Naive thymus-derived CD8-positive, alpha-beta T cell (primary cell): ENCODE data around the gene DDX5. TPM values are rescaled to one million over a fixed set of nuclear protein-coding genes. Genes with fewer than 3 reads are reported as not detected.

ENCODE experiments used
- ATAC-seq, 2 donors: fragments of 150-1000 bp; cut with Tn5 transposase in 1 of 2; sonication (Bioruptor Pico), chemical (Tn5 transposase) in 1 of 2; 1 replicate in 1 of 2; 2 replicates in 1 of 2; pipeline ENCODE4 v1.10.0; 2021; ENCODE audit warnings: mild to moderate bottlenecking in 2 of 2, moderate library complexity in 2 of 2
- POLR2A ChIA-PET: fragments of 350-600 bp; sonication (Branson Sonifier 250); formaldehyde crosslinking; loops from one replicate; lab custom pipeline; 2021; ENCODE audit warnings: antibody characterized with exemption; lab: Charles Lee
- DNase-seq, 10 donors: peaks; one replicate each; pipeline versions ENCODE4 v3.0.0 to v3.0.0-alpha.2; 2020 to 2022
- H3K27ac Mint-ChIP-seq, 10 donors: one replicate each; pipeline ENCODE4 v1.8.0; 2020 to 2022; ENCODE audit warnings: mild to moderate bottlenecking in 10 of 10, mixed read lengths in 10 of 10, moderate library complexity in 4 of 10, inconsistent platforms in 1 of 10
- H3K27me3 Mint-ChIP-seq, 5 donors: one replicate each; pipeline ENCODE4 v1.8.0; 2021 to 2022; ENCODE audit warnings: mixed read lengths in 5 of 5
- H3K36me3 Mint-ChIP-seq, 3 donors: one replicate each; pipeline ENCODE4 v1.8.0; 2020 to 2022; ENCODE audit warnings: mixed read lengths in 3 of 3, mild to moderate bottlenecking in 2 of 3, inconsistent platforms in 1 of 3
- H3K4me1 Mint-ChIP-seq, 4 donors: one replicate each; pipeline ENCODE4 v1.8.0; 2021 to 2022; ENCODE audit warnings: mixed read lengths in 4 of 4
- H3K4me3 Mint-ChIP-seq, 10 donors: one replicate each; pipeline ENCODE4 v1.8.0; 2020 to 2022; ENCODE audit warnings: mild to moderate bottlenecking in 10 of 10, mixed read lengths in 10 of 10, moderate library complexity in 6 of 10, inconsistent platforms in 1 of 10
- H3K9me3 Mint-ChIP-seq, 9 donors: one replicate each; pipeline ENCODE4 v1.8.0; 2020 to 2022; ENCODE audit warnings: mixed read lengths in 9 of 9, mild to moderate bottlenecking in 3 of 9, inconsistent platforms in 1 of 9, moderate library complexity in 1 of 9
- polyA plus RNA-seq, 3 donors: library from polyadenylated mRNA; unstranded; fragments of 300-500 nt; fragmentation: Illumina TruSeq; gene quantifications; one replicate each; pipeline ENCODE4 v1.2.3, GENCODE V29; 2021
- total RNA-seq, 8 experiments: library from RNA in 2 of 8; stranded (reverse) in 2 of 8; gene quantifications; one replicate each; pipeline ENCODE4 v1.2.3 and lab custom pipeline; 2021 to 2026

DDX5 gene
- total and polyA plus RNA-seq, 5 experiments from 2014 or later: 1,055 to 2,312 (median 1,400) TPM

- POLR2A ChIA-PET: interaction anchor here (0.6 to 1.2 kb wide), 3 partner anchors 8 to 113 kb away, joined by 3 to 4 read pairs (median 4); partner anchors contain the start of gene DDX5
- Mint-ChIP-seq H3K4me3 (no peak overlapping the region), H3K27me3 (no peaks in the 10 kb centered on the region), H3K27ac (peak overlapping the region in 9 of 10 donors; percentile 23 to 74 (median 56)), H3K9me3 (no peaks in the 10 kb centered on the region), H3K4me1 (peaks cover 0 to 9% (median under 1%) of the 10 kb centered on the region in 4 donors), H3K36me3 (peaks cover 8 to 95% (median 24%) of the 10 kb centered on the region in 3 donors)
- peak in 1 of 2 donors; percentile 38 for ATAC-seq
- DNase-seq: no peak
These were observed 28.1 kb upstream of the DDX5 start for GRCh38 chr17:64534187-64534586.

- Mint-ChIP-seq H3K9me3 (no peaks in the 10 kb centered on the region), H3K27me3 (no peaks in the 10 kb centered on the region), H3K4me3 (no peak overlapping the region), H3K27ac (peak overlapping the region in 8 of 10 donors; percentile 30 to 81 (median 66)), H3K36me3 (peaks cover 9 to 97% (median 25%) of the 10 kb centered on the region in 3 donors), H3K4me1 (peaks cover 0 to 5% (median under 1%) of the 10 kb centered on the region in 4 donors)
- DNase-seq: no peak
- POLR2A ChIA-PET: interaction anchor here (1.0 to 1.2 kb wide), 2 partner anchors 9 to 28 kb away, joined by 3 to 4 read pairs; partner anchors contain the start of gene DDX5
- no peak for ATAC-seq
These were observed 27.7 kb upstream of the DDX5 start for GRCh38 chr17:64533784-64534183.

- no peak for DNase-seq
- Mint-ChIP-seq H3K9me3 (no peaks in the 10 kb centered on the region), H3K4me1 (no peaks in the 10 kb centered on the region), H3K27me3 (no peaks in the 10 kb centered on the region), H3K4me3 (no peak overlapping the region), H3K27ac (peak overlapping the region in 2 of 10 donors; percentile 19 to 56), H3K36me3 (peaks cover 9 to 99% (median 28%) of the 10 kb centered on the region in 3 donors)
- POLR2A ChIA-PET: interaction anchor here (0.7 kb wide), 1 partner anchor 25 kb away, joined by 3 read pairs; the partner anchor contains the start of gene CEP95
- ATAC-seq: no peak
These were observed 26.3 kb upstream of the DDX5 start for GRCh38 chr17:64532409-64532808.

- POLR2A ChIA-PET: no interaction called here
- H3K4me1 Mint-ChIP-seq: peaks cover 0 to 3% (median under 1%) of the 10 kb centered on the region in 4 donors
- H3K27ac Mint-ChIP-seq: no peak overlapping the region
- no peak for ATAC-seq
- peaks cover 11 to 99% (median 28%) of the 10 kb centered on the region in 3 donors for H3K36me3 Mint-ChIP-seq
- no peaks in the 10 kb centered on the region for H3K27me3 Mint-ChIP-seq
- no peaks in the 10 kb centered on the region for H3K9me3 Mint-ChIP-seq
- H3K4me3 Mint-ChIP-seq: no peak overlapping the region
- DNase-seq: no peak
These were observed 25.9 kb upstream of the DDX5 start for GRCh38 chr17:64531955-64532371.

- Mint-ChIP-seq H3K9me3 (no peaks in the 10 kb centered on the region), H3K4me3 (no peak overlapping the region), H3K36me3 (peaks cover 19 to 96% (median 37%) of the 10 kb centered on the region in 3 donors), H3K27ac (peak overlapping the region in 1 of 10 donors; percentile 3), H3K4me1 (peaks cover 0 to 6% (median 3%) of the 10 kb centered on the region in 4 donors), H3K27me3 (no peaks in the 10 kb centered on the region)
- no peak for DNase-seq
- POLR2A ChIA-PET: no interaction called here
- ATAC-seq: no peak
These were observed 23.1 kb upstream of the DDX5 start for GRCh38 chr17:64529221-64529620.

GRCh38 chr17:64527914-64528313, 21.8 kb upstream of the DDX5 start:
- Mint-ChIP-seq H3K27ac (peak overlapping the region in 1 of 10 donors; percentile 35), H3K4me1 (peaks cover 0 to 12% (median 4%) of the 10 kb centered on the region in 4 donors), H3K27me3 (no peaks in the 10 kb centered on the region), H3K36me3 (peaks cover 19 to 94% (median 40%) of the 10 kb centered on the region in 3 donors), H3K4me3 (no peak overlapping the region), H3K9me3 (no peaks in the 10 kb centered on the region)
- ATAC-seq (no peak), DNase-seq (no peak)
- POLR2A ChIA-PET: no interaction called here

GRCh38 chr17:64520359-64520758, 14.3 kb upstream of the DDX5 start:
- DNase-seq: no peak
- Mint-ChIP-seq H3K27ac (no peak overlapping the region), H3K4me3 (no peak overlapping the region), H3K27me3 (no peaks in the 10 kb centered on the region), H3K4me1 (peaks cover 7 to 18% (median 10%) of the 10 kb centered on the region in 4 donors), H3K9me3 (no peaks in the 10 kb centered on the region), H3K36me3 (peaks cover 0 to 89% (median 10%) of the 10 kb centered on the region in 3 donors)
- POLR2A ChIA-PET: interaction anchor here (0.6 to 1.9 kb wide), 4 partner anchors 13 to 1513 kb away, joined by 3 to 13 read pairs (median 4); partner anchors contain the start of gene CEP95
- no peak for ATAC-seq

GRCh38 chr17:64519601-64520000, 13.5 kb upstream of the DDX5 start:
- Mint-ChIP-seq H3K36me3 (peaks cover 0 to 90% (median 8%) of the 10 kb centered on the region in 3 donors), H3K27me3 (no peaks in the 10 kb centered on the region), H3K4me1 (peaks cover 11 to 24% (median 14%) of the 10 kb centered on the region in 4 donors), H3K4me3 (no peak overlapping the region), H3K27ac (no peak overlapping the region), H3K9me3 (no peaks in the 10 kb centered on the region)
- DNase-seq: no peak
- POLR2A ChIA-PET: interaction anchor here (0.6 to 1.9 kb wide), 4 partner anchors 12 to 1512 kb away, joined by 3 to 13 read pairs (median 4); partner anchors contain the start of gene CEP95
- ATAC-seq: no peak

GRCh38 chr17:64515829-64516228, 9.7 kb upstream of the DDX5 start:
- Mint-ChIP-seq H3K4me1 (peaks cover 16 to 37% (median 25%) of the 10 kb centered on the region in 4 donors), H3K36me3 (peaks cover 0 to 94% (median 8%) of the 10 kb centered on the region in 3 donors), H3K27ac (peak overlapping the region in 2 of 10 donors; percentile 17 to 27), H3K27me3 (no peaks in the 10 kb centered on the region), H3K4me3 (no peak overlapping the region), H3K9me3 (no peaks in the 10 kb centered on the region)
- POLR2A ChIA-PET: interaction anchor here (1.1 to 1.8 kb wide), 2 partner anchors 9 to 11 kb away, joined by 4 to 10 read pairs; partner anchors contain the start of genes CEP95 and DDX5
- ATAC-seq (no peak), DNase-seq (no peak)

GRCh38 chr17:64515419-64515818, 9.3 kb upstream of the DDX5 start:
- ATAC-seq (no peak), DNase-seq (no peak)
- H3K4me1 Mint-ChIP-seq: peaks cover 19 to 41% (median 26%) of the 10 kb centered on the region in 4 donors
- H3K27me3 Mint-ChIP-seq: no peaks in the 10 kb centered on the region
- peaks cover 0 to 97% (median 8%) of the 10 kb centered on the region in 3 donors for H3K36me3 Mint-ChIP-seq
- no peak overlapping the region for H3K4me3 Mint-ChIP-seq
- POLR2A ChIA-PET: interaction anchor here (1.1 to 1.8 kb wide), 2 partner anchors 9 to 10 kb away, joined by 4 to 10 read pairs; partner anchors contain the start of genes CEP95 and DDX5
- H3K9me3 Mint-ChIP-seq: no peaks in the 10 kb centered on the region
- peak overlapping the region in 4 of 10 donors; percentile 3 to 25 (median 20) for H3K27ac Mint-ChIP-seq

GRCh38 chr17:64509179-64509578, 3.1 kb upstream of the DDX5 start:
- ATAC-seq: no peak
- H3K27me3 Mint-ChIP-seq: peaks cover 0 to 6% (median 0%) of the 10 kb centered on the region in 5 donors
- peaks cover 0 to 6% (median 0%) of the 10 kb centered on the region in 9 donors for H3K9me3 Mint-ChIP-seq
- peaks cover 15 to 77% (median 21%) of the 10 kb centered on the region in 3 donors for H3K36me3 Mint-ChIP-seq
- POLR2A ChIA-PET: interaction anchor here (2.2 kb wide), 1 partner anchor 13 kb away, joined by 8 read pairs; the partner anchor contains the start of gene POLG2
- DNase-seq: no peak
- H3K27ac Mint-ChIP-seq: no peak overlapping the region
- peaks cover 23 to 69% (median 44%) of the 10 kb centered on the region in 4 donors for H3K4me1 Mint-ChIP-seq
- peak overlapping the region in 8 of 10 donors; percentile 28 to 100 (median 42) for H3K4me3 Mint-ChIP-seq

GRCh38 chr17:64508683-64509082, 2.6 kb upstream of the DDX5 start:
- DNase-seq: no peak
- Mint-ChIP-seq H3K9me3 (peaks cover 0 to 6% (median 0%) of the 10 kb centered on the region in 9 donors), H3K27ac (no peak overlapping the region), H3K36me3 (peaks cover 15 to 77% (median 24%) of the 10 kb centered on the region in 3 donors), H3K27me3 (peaks cover 0 to 6% (median 0%) of the 10 kb centered on the region in 5 donors), H3K4me1 (peaks cover 23 to 74% (median 48%) of the 10 kb centered on the region in 4 donors), H3K4me3 (peak overlapping the region in 9 of 10 donors; percentile 58 to 100 (median 98))
- no peak for ATAC-seq
- POLR2A ChIA-PET: interaction anchor here (2.2 kb wide), 1 partner anchor 12 kb away, joined by 8 read pairs; the partner anchor contains the start of gene POLG2
